ENCODE data around the gene GAB2.

DNA sequence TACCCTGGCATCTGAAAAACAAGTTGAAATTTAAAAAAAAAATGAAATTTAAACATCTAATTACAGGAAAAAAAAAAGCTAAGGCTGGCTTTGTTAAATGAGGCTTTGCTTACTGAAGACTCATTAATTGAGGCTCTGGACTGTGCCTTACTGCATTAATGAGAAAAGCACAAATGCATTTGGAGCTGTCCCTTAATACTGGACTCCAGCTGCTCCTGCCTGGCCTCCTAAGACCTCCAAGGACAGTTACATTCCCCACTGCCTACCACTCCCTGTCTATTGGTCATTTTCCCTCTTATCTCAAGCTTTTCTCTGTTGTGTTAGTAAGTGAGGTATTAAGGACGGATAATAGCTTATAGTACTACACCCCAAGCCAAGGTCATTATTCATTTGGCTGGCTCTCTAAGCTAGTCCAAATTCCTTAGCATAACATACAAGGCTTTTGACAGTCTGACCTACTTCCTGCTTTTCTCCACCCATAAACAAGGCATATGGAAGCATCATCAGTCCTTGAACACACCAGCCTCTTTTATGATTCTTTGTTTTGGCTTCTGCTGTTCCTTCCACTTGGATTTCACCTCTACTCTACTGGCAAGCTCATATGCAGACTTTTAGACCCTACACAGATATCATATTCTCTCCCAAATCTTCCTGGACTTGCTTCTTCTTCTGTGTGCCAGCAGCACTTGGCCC is 166.4 kb downstream of the GAB2 start:
- TF ChIP-seq EP300 (IDR thresholded peaks at IDR 0.05) (no peak), POLR2AphosphoS5 (IDR thresholded peaks at IDR 0.05) (no peak), POLR2A (IDR thresholded peaks at IDR 0.05) (no peak)
- TF ChIP-seq, protein P1, sequence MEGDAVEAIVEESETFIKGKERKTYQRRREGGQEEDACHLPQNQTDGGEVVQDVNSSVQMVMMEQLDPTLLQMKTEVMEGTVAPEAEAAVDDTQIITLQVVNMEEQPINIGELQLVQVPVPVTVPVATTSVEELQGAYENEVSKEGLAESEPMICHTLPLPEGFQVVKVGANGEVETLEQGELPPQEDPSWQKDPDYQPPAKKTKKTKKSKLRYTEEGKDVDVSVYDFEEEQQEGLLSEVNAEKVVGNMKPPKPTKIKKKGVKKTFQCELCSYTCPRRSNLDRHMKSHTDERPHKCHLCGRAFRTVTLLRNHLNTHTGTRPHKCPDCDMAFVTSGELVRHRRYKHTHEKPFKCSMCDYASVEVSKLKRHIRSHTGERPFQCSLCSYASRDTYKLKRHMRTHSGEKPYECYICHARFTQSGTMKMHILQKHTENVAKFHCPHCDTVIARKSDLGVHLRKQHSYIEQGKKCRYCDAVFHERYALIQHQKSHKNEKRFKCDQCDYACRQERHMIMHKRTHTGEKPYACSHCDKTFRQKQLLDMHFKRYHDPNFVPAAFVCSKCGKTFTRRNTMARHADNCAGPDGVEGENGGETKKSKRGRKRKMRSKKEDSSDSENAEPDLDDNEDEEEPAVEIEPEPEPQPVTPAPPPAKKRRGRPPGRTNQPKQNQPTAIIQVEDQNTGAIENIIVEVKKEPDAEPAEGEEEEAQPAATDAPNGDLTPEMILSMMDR (IDR thresholded peaks at IDR 0.05), result no peak
